ENCODE data around the gene RBM6. TPM values are rescaled to one million over a fixed set of nuclear protein-coding genes. Genes with fewer than 3 reads are reported as not detected.
"Not testable (repeated sequence)": the region's sequence is repeated elsewhere in the genome, so short reads cannot be mapped to it uniquely, and the experiment has no call there.

Gene RBM6
- total RNA-seq, 1 donor: 50.7 TPM

DNA sequence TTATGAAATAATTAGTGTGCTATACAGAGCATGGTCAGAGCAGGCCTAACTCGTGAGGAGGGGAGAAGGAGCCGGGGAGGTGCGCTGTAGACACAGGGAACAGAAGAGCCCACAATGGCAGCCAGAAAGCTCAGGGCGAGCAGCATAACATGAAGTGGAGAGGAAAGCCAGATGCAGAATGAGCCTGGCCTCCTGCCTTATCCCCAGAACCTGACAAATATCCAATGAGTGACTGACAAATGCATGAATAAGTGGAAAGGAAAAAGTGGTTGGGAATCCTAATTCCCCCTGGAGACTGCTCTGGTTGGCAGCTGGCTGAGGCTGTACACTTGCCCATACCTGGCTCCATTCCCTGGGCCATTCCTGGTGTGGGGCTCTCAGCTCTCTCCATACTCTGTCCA, 27.1 kb upstream of the RBM6 start:
- Histone ChIP-seq H3K27me3 (ENCODE audit: insufficient read depth, low read length) (no peaks in the 10 kb centered on the region), H3K27ac (ENCODE audit: low read depth, low read length) (no peak overlapping the region), H2AFZ (ENCODE audit: low read length) (no peak overlapping the region), H3K36me3 (ENCODE audit: insufficient read depth, low read length) (peaks cover 6% of the 10 kb centered on the region), H3K79me2 (ENCODE audit: insufficient read depth, low read length) (no peaks in the 10 kb centered on the region), H3K4me2 (ENCODE audit: insufficient read depth, low read length) (no peak overlapping the region), H3K4me3 (ENCODE audit: insufficient read depth, low read length) (no peak overlapping the region), H3K4me1 (ENCODE audit: insufficient read depth, low read length) (peaks cover 4% of the 10 kb centered on the region), H4K20me1 (ENCODE audit: insufficient read depth, low read length) (peaks cover 6% of the 10 kb centered on the region), H3K9me3 (ENCODE audit: low read depth, low read length) (no peaks in the 10 kb centered on the region)
- TF ChIP-seq CTCF (IDR thresholded peaks at IDR 0.05; ENCODE audit: extremely low read depth, low read depth, low read length): no peak
- peak; percentile 70 for DNase-seq (ENCODE audit: insufficient read length, low spot score, missing footprints)

GRCh38 chr3:49914906-49915305, 25.0 kb upstream of the RBM6 start:
- H3K27ac ChIP-seq (ENCODE audit: low read depth, low read length): no peak overlapping the region
- H3K4me1 ChIP-seq (ENCODE audit: insufficient read depth, low read length): peaks cover 4% of the 10 kb centered on the region
- peaks cover 6% of the 10 kb centered on the region for H4K20me1 ChIP-seq (ENCODE audit: insufficient read depth, low read length)
- TF ChIP-seq CTCF (IDR thresholded peaks at IDR 0.05; ENCODE audit: extremely low read depth, low read depth, low read length): no peak
- H3K36me3 ChIP-seq (ENCODE audit: insufficient read depth, low read length): peaks cover 6% of the 10 kb centered on the region
- no peak overlapping the region for H2AFZ ChIP-seq (ENCODE audit: low read length)
- H3K4me3 ChIP-seq (ENCODE audit: insufficient read depth, low read length): no peak overlapping the region
- no peaks in the 10 kb centered on the region for H3K27me3 ChIP-seq (ENCODE audit: insufficient read depth, low read length)
- DNase-seq (ENCODE audit: insufficient read length, low spot score, missing footprints): no peak
- H3K79me2 ChIP-seq (ENCODE audit: insufficient read depth, low read length): no peaks in the 10 kb centered on the region
- H3K4me2 ChIP-seq (ENCODE audit: insufficient read depth, low read length): no peak overlapping the region
- H3K9me3 ChIP-seq (ENCODE audit: low read depth, low read length): no peaks in the 10 kb centered on the region

DNA sequence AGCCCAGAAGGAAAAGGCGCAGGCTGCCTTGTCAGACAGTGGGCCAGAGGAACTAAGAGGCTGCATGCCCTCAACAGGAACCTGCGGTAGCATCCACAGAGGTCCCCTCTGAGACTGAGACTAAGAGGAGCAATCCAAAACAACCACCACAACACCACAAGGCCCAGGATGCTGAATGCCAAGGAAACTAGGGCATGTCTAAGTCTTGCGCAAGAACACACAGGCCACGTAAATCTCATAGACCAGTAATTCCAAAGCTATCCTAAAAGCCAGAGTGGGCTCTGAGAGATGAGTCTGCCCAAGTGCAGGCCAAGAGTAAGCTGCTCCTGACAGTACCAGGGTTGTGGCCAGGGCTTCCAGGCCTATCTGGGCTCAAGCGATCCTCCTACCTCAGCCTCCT, 23.3 kb upstream of the RBM6 start:
- Histone ChIP-seq H3K79me2 (ENCODE audit: insufficient read depth, low read length) (no peaks in the 10 kb centered on the region), H3K9me3 (ENCODE audit: low read depth, low read length) (no peaks in the 10 kb centered on the region), H3K36me3 (ENCODE audit: insufficient read depth, low read length) (peaks cover 3% of the 10 kb centered on the region), H2AFZ (ENCODE audit: low read length) (no peak overlapping the region), H3K27ac (ENCODE audit: low read depth, low read length) (no peak overlapping the region), H3K4me1 (ENCODE audit: insufficient read depth, low read length) (peaks cover 4% of the 10 kb centered on the region), H4K20me1 (ENCODE audit: insufficient read depth, low read length) (peaks cover 6% of the 10 kb centered on the region), H3K4me2 (ENCODE audit: insufficient read depth, low read length) (no peak overlapping the region), H3K27me3 (ENCODE audit: insufficient read depth, low read length) (no peaks in the 10 kb centered on the region), H3K4me3 (ENCODE audit: insufficient read depth, low read length) (no peak overlapping the region)
- DNase-seq (ENCODE audit: insufficient read length, low spot score, missing footprints): peak; percentile 89
- no peak for TF ChIP-seq CTCF (IDR thresholded peaks at IDR 0.05; ENCODE audit: extremely low read depth, low read depth, low read length)

DNA sequence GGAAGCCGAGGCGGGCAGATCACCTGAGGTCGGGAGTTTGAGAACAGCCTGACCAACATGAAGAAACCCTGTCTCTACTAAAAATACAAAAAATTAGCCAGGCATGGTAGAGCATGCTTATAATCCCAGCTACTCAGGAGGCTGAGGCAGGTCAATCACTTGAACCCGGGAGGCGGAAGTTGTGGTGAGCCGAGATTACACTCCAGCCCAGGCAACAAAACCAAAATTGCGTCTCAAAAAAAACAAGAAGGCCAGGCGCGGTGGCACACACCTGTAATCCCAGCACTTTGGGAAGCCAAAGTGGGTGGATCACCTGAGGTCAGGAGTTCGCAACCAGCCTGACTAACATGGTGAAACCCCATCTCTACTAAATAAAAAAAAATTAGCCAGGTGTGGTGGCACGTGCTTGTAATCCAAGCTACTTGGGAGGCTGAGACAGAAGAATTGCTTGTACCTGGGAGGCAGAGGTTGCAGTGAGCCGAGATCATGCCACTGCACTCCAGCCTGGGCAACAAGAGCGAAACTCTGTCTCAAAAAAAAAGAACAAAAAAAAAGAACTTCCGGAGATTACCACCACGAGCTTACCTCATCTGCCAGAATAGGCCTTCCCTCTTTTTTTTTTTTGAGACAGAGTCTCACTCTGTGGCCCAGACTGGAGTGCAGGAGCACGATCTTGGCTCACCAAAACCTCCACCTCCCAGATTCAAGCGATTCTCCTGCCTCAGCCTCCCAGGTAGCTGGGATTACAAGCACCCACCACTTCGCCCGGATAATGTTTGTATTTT, 22.0 kb upstream of the RBM6 start:
- H2AFZ ChIP-seq (ENCODE audit: low read length); H3K27me3 ChIP-seq (ENCODE audit: insufficient read depth, low read length); H4K20me1 ChIP-seq (ENCODE audit: insufficient read depth, low read length); H3K4me1 ChIP-seq (ENCODE audit: insufficient read depth, low read length); H3K4me2 ChIP-seq (ENCODE audit: insufficient read depth, low read length); H3K9me3 ChIP-seq (ENCODE audit: low read depth, low read length); H3K27ac ChIP-seq (ENCODE audit: low read depth, low read length); H3K4me3 ChIP-seq (ENCODE audit: insufficient read depth, low read length); DNase-seq (ENCODE audit: insufficient read length, low spot score, missing footprints); H3K36me3 ChIP-seq (ENCODE audit: insufficient read depth, low read length); H3K79me2 ChIP-seq (ENCODE audit: insufficient read depth, low read length): not testable (repeated sequence)

Data from osteoblast (primary cell).